Measurements from ENCODE around the gene CR1L. TPM values are rescaled to one million over a fixed set of nuclear protein-coding genes. Genes with fewer than 3 reads are reported as not detected.

Gene CR1L
- total RNA-seq (ENCODE audit: low replicate concordance): not detected in 2 replicates

- H3K4me3 ChIP-seq: no peak within 1 kb of the TSS
- H3K36me3 ChIP-seq: no peaks in the 10 kb centered on the region
- H4K20me1 ChIP-seq (ENCODE audit: low read depth): no peaks in the 10 kb centered on the region
- no peak within 1 kb of the TSS for H3K9ac ChIP-seq
- Mint-ChIP-seq H3K27me3 (ENCODE audit: insufficient read depth, low read depth) (peaks cover 2% of the 10 kb centered on the region), H3K4me3 (no peak within 1 kb of the TSS), H3K36me3 (no peaks in the 10 kb centered on the region), H3K9me3 (no peaks in the 10 kb centered on the region), H3K27ac (no peak within 1 kb of the TSS), H3K4me1 (no peaks in the 10 kb centered on the region)
- no peaks in the 10 kb centered on the region for H3F3A ChIP-seq (ENCODE audit: low read depth)
- no peak within 1 kb of the TSS for H3K4me2 ChIP-seq
- DNase-seq (ENCODE audit: low spot score): peak; percentile 53
- H3K79me2 ChIP-seq (ENCODE audit: low read depth): no peaks in the 10 kb centered on the region
- no peaks in the 10 kb centered on the region for H3K27me3 ChIP-seq
- no peak within 1 kb of the TSS for H2AFZ ChIP-seq (replicated peaks)
- H3K4me1 ChIP-seq: peaks cover 23% of the 10 kb centered on the region
- no peak within 1 kb of the TSS for H3K27ac ChIP-seq
- TF ChIP-seq CTCF (IDR thresholded peaks at IDR 0.05): no peak
- no peak for TF ChIP-seq EZH2 (IDR thresholded peaks at IDR 0.05)
- no peak for TF ChIP-seq EZH2phosphoT487 (IDR thresholded peaks at IDR 0.05)
- no peaks in the 10 kb centered on the region for H3K9me3 ChIP-seq (ENCODE audit: low read depth)
Measured at GRCh38 chr1:207644852-207645634, at the start of gene CR1L. Gene CR1L, plus strand, starts transcription at chr1:207645133. Its CDS starts 101 bp downstream, at chr1:207645234.

- TF ChIP-seq EZH2 (IDR thresholded peaks at IDR 0.05): no peak
- TF ChIP-seq EZH2phosphoT487 (IDR thresholded peaks at IDR 0.05): no peak
- TF ChIP-seq CTCF (IDR thresholded peaks at IDR 0.05): no peak
- Histone ChIP-seq H3K27me3 (no peaks in the 10 kb centered on the region), H3K27ac (no peak overlapping the region), H3K79me2 (ENCODE audit: low read depth) (no peaks in the 10 kb centered on the region), H4K20me1 (ENCODE audit: low read depth) (no peaks in the 10 kb centered on the region), H3K36me3 (no peaks in the 10 kb centered on the region), H3F3A (ENCODE audit: low read depth) (no peaks in the 10 kb centered on the region), H3K9me3 (ENCODE audit: low read depth) (no peaks in the 10 kb centered on the region), H3K9ac (no peak overlapping the region), H3K4me2 (no peak overlapping the region), H3K4me1 (no peaks in the 10 kb centered on the region), H2AFZ (replicated peaks) (no peak overlapping the region), H3K4me3 (no peak overlapping the region)
- Mint-ChIP-seq H3K4me3 (no peak overlapping the region), H3K27ac (no peak overlapping the region), H3K4me1 (no peaks in the 10 kb centered on the region), H3K36me3 (no peaks in the 10 kb centered on the region), H3K9me3 (no peaks in the 10 kb centered on the region), H3K27me3 (ENCODE audit: insufficient read depth, low read depth) (no peaks in the 10 kb centered on the region)
- no peak for DNase-seq (ENCODE audit: low spot score)
Measured at GRCh38 chr1:207603777-207604176, 41.2 kb upstream of the CR1L start.

GRCh38 chr1:207605444-207606361 lies 39.2 kb upstream of the CR1L start:
- Mint-ChIP-seq H3K27ac (no peak overlapping the region), H3K4me3 (no peak overlapping the region), H3K4me1 (no peaks in the 10 kb centered on the region), H3K36me3 (no peaks in the 10 kb centered on the region), H3K9me3 (no peaks in the 10 kb centered on the region), H3K27me3 (ENCODE audit: insufficient read depth, low read depth) (no peaks in the 10 kb centered on the region)
- Histone ChIP-seq H3K36me3 (no peaks in the 10 kb centered on the region), H2AFZ (replicated peaks) (no peak overlapping the region), H3K4me1 (no peaks in the 10 kb centered on the region), H3F3A (ENCODE audit: low read depth) (no peaks in the 10 kb centered on the region), H3K4me3 (no peak overlapping the region), H3K27ac (no peak overlapping the region), H3K9me3 (ENCODE audit: low read depth) (no peaks in the 10 kb centered on the region), H3K9ac (no peak overlapping the region), H4K20me1 (ENCODE audit: low read depth) (no peaks in the 10 kb centered on the region), H3K4me2 (no peak overlapping the region), H3K27me3 (no peaks in the 10 kb centered on the region), H3K79me2 (ENCODE audit: low read depth) (no peaks in the 10 kb centered on the region)
- DNase-seq (ENCODE audit: low spot score): no peak
- no peak for TF ChIP-seq EZH2 (IDR thresholded peaks at IDR 0.05)
